DND-41 (cell line): ENCODE data around the gene SPTA1.

ENCODE experiments used
- ATAC-seq: fragments of 200-7000 bp; cut with Tn5 transposase; 3 replicates; pipeline ENCODE4 v1.9.1; 2021; ENCODE audit warnings: low read depth; ENCODE audit not compliant: insufficient read depth
- DNase-seq: peaks from one replicate; pipeline ENCODE4 v3.0.0-alpha.2; 2020
- H2AFZ ChIP-seq: 2 replicates; pipeline ENCODE4 v1.6.0; 2012; ENCODE audit warnings: low read depth, low read length
- H3K27ac ChIP-seq: 2 replicates; pipeline ENCODE4 v1.5.1; 2012; ENCODE audit warnings: low read length, inconsistent platforms
- H3K27me3 ChIP-seq: fragments of 200-600 bp; sonication (generic); 2 replicates; pipeline ENCODE4 v1.6.0; 2012; ENCODE audit warnings: low read length, mild to moderate bottlenecking, inconsistent platforms; ENCODE audit not compliant: insufficient read depth, poor library complexity
- H3K36me3 ChIP-seq: 2 replicates; pipeline ENCODE4 v1.5.1; 2012; ENCODE audit warnings: low read length, inconsistent platforms; ENCODE audit not compliant: insufficient read depth
- H3K4me1 ChIP-seq: 2 replicates; pipeline ENCODE4 v1.5.1; 2012; ENCODE audit warnings: mild to moderate bottlenecking, low read length; ENCODE audit not compliant: insufficient read depth
- H3K4me2 ChIP-seq: 2 replicates; pipeline ENCODE4 v1.6.0; 2012; ENCODE audit warnings: mild to moderate bottlenecking, moderate library complexity, low read length, inconsistent platforms; ENCODE audit not compliant: insufficient read depth
- H3K4me3 ChIP-seq, 2 experiments: fragments of 200-600 bp in 1 of 2; shearing (Covaris generic) in 1 of 2; 2 replicates each; pipeline ENCODE4 v1.5.1; 2012 to 2016; ENCODE audit warnings: inconsistent platforms in 2 of 2, low read length in 2 of 2, mild to moderate bottlenecking in 2 of 2, low read depth in 1 of 2, moderate library complexity in 1 of 2
- H3K79me2 ChIP-seq: 2 replicates; pipeline ENCODE4 v1.6.0; 2012; ENCODE audit warnings: low read length, inconsistent platforms; ENCODE audit not compliant: insufficient read depth
- H3K9ac ChIP-seq: 2 replicates; pipeline ENCODE4 v1.6.0; 2012; ENCODE audit warnings: low read depth, mild to moderate bottlenecking, inconsistent platforms, low read length, moderate library complexity
- H3K9me3 ChIP-seq: 2 replicates; pipeline ENCODE4 v1.5.1; 2012; ENCODE audit warnings: low read length, moderate library complexity, mild to moderate bottlenecking, inconsistent platforms; ENCODE audit not compliant: insufficient read depth, severe bottlenecking
- H4K20me1 ChIP-seq: 2 replicates; pipeline ENCODE4 v1.6.0; 2012; ENCODE audit warnings: low read length; ENCODE audit not compliant: insufficient read depth
- CTCF ChIP-seq: IDR thresholded peaks from 2 replicates; pipeline ENCODE4 v1.5.1; 2012; ENCODE audit warnings: borderline replicate concordance, low read length, moderate library complexity, mild to moderate bottlenecking; ENCODE audit not compliant: poor library complexity, severe bottlenecking; ENCODE audit errors: extremely low read depth
- EZH2 ChIP-seq: IDR thresholded peaks from 3 replicates; pipeline ENCODE4 v1.6.1; 2012; ENCODE audit warnings: borderline replicate concordance, low read depth, mild to moderate bottlenecking, moderate library complexity, low read length, inconsistent platforms; ENCODE audit not compliant: severe bottlenecking

Gene SPTA1

GRCh38 chr1:158579733-158580132, 106.8 kb downstream of the SPTA1 start, which contains the start of gene OR10X1:
OR10X1 (minus strand) TSS chr1:158579899; CDS start chr1:158579899, 0 bp downstream.
- Histone ChIP-seq H3K4me1 (no peaks in the 10 kb centered on the region), H4K20me1 (no peaks in the 10 kb centered on the region), H3K36me3 (no peaks in the 10 kb centered on the region), H3K4me3 (no peak within 1 kb of the TSS), H2AFZ (no peak within 1 kb of the TSS), H3K27me3 (peaks cover 8% of the 10 kb centered on the region), H3K4me2 (no peak within 1 kb of the TSS), H3K27ac (no peak within 1 kb of the TSS), H3K79me2 (no peaks in the 10 kb centered on the region), H3K9ac (no peak within 1 kb of the TSS), H3K9me3 (no peaks in the 10 kb centered on the region)
- ATAC-seq (no peak), DNase-seq (no peak)
- TF ChIP-seq CTCF, result no peak
- no peak for TF ChIP-seq EZH2

- no peak for DNase-seq
- no peak for TF ChIP-seq CTCF
- no peak for TF ChIP-seq EZH2
- Histone ChIP-seq H3K9ac (no peak overlapping the region), H3K9me3 (no peaks in the 10 kb centered on the region), H3K79me2 (no peaks in the 10 kb centered on the region), H2AFZ (no peak overlapping the region), H3K27me3 (peaks cover 12% of the 10 kb centered on the region), H3K4me3 (no peak overlapping the region), H3K4me2 (no peak overlapping the region), H4K20me1 (no peaks in the 10 kb centered on the region), H3K4me1 (no peaks in the 10 kb centered on the region), H3K27ac (no peak overlapping the region), H3K36me3 (no peaks in the 10 kb centered on the region)
- ATAC-seq, result no peak
Measured at GRCh38 chr1:158577561-158577960, 109.0 kb downstream of the SPTA1 start.

GRCh38 chr1:158572226-158572625, 114.3 kb downstream of the SPTA1 start:
- H3K79me2 ChIP-seq, result no peaks in the 10 kb centered on the region
- H3K4me2 ChIP-seq, result no peak overlapping the region
- peaks cover 39% of the 10 kb centered on the region for H3K27me3 ChIP-seq
- H3K9ac ChIP-seq, result no peak overlapping the region
- H3K4me1 ChIP-seq, result no peaks in the 10 kb centered on the region
- H2AFZ ChIP-seq, result no peak overlapping the region
- ATAC-seq (no peak), DNase-seq (no peak)
- TF ChIP-seq EZH2, result no peak
- TF ChIP-seq CTCF, result no peak
- no peaks in the 10 kb centered on the region for H3K9me3 ChIP-seq
- H4K20me1 ChIP-seq, result no peaks in the 10 kb centered on the region
- H3K36me3 ChIP-seq, result no peaks in the 10 kb centered on the region
- no peak overlapping the region for H3K4me3 ChIP-seq
- no peak overlapping the region for H3K27ac ChIP-seq

- peaks cover 36% of the 10 kb centered on the region for H3K27me3 ChIP-seq
Measured at GRCh38 chr1:158570480-158570879, 116.0 kb downstream of the SPTA1 start, which contains the start of gene OR6P1. OR6P1 (minus strand) TSS chr1:158570580; CDS start chr1:158563604, 6,976 bp downstream.

More at GRCh38 chr1:158570480-158570879, 116.0 kb downstream of the SPTA1 start, which contains the start of gene OR6P1:
- TF ChIP-seq EZH2 (no peak), CTCF (no peak)
- H3K9me3 ChIP-seq, result no peaks in the 10 kb centered on the region
- no peak within 1 kb of the TSS for H3K4me2 ChIP-seq
- ATAC-seq, result no peak
- H3K4me3 ChIP-seq, result no peak within 1 kb of the TSS
- H3K4me1 ChIP-seq, result no peaks in the 10 kb centered on the region
- DNase-seq, result no peak
- H2AFZ ChIP-seq, result no peak within 1 kb of the TSS
- no peak within 1 kb of the TSS for H3K9ac ChIP-seq
- no peaks in the 10 kb centered on the region for H4K20me1 ChIP-seq
- no peaks in the 10 kb centered on the region for H3K79me2 ChIP-seq
- H3K27ac ChIP-seq, result no peak within 1 kb of the TSS
- H3K36me3 ChIP-seq, result no peaks in the 10 kb centered on the region
